IMR-90 (cell line): Measurements from ENCODE around the gene ITK. TPM values are rescaled to one million over a fixed set of nuclear protein-coding genes. Genes with fewer than 3 reads are reported as not detected.

Source experiments
- ATAC-seq: fragments of 200-7000 bp; cut with Tn5 transposase; 2 replicates; pipeline ENCODE4 v1.9.1; 2020; ENCODE audit warnings: low read depth, mild to moderate bottlenecking, moderate library complexity
- BruUV-seq: library from RNA; stranded (reverse); fragments of 400-500 nt; replicated peaks from 2 replicates; lab custom pipeline; 2021; lab: Mats Ljungman, UMichigan
- CTCF ChIA-PET: fragments of 300-600 bp; formaldehyde crosslinking; extraction: SDS; loops from one replicate; lab custom pipeline; 2021; ENCODE audit warnings: antibody characterized with exemption; lab: Yijun Ruan, JAX
- POLR2A ChIA-PET: fragments of 300-600 bp; sonication (Branson Sonifier 250); formaldehyde crosslinking; loops from one replicate; lab custom pipeline; 2022; ENCODE audit warnings: antibody characterized with exemption; ENCODE audit not compliant: unreplicated experiment; lab: Charles Lee
- DNase-seq: peaks from one replicate; pipeline ENCODE4 v3.0.0; 2013
- H2AFZ ChIP-seq: replicated peaks from 2 replicates; pipeline ENCODE3; 2013; ENCODE audit warnings: low read length, mild to moderate bottlenecking; ENCODE audit not compliant: poor library complexity
- H2AK5ac ChIP-seq: 2 replicates; pipeline ENCODE4 v1.6.1; 2013; ENCODE audit warnings: low read depth, low read length, inconsistent platforms
- H2AK9ac ChIP-seq: replicated peaks from 2 replicates; pipeline ENCODE3; 2013; ENCODE audit warnings: mild to moderate bottlenecking, low read depth, low read length, moderate library complexity; ENCODE audit not compliant: poor library complexity
- H2BK120ac ChIP-seq: 2 replicates; pipeline ENCODE4 v1.6.1; 2013; ENCODE audit warnings: low read depth, low read length, inconsistent platforms
- H2BK15ac ChIP-seq: 3 replicates; pipeline ENCODE4 v1.6.1; 2013; ENCODE audit warnings: low read depth, low read length, inconsistent platforms
- H2BK20ac ChIP-seq: 2 replicates; pipeline ENCODE4 v1.6.1; 2013; ENCODE audit warnings: low read depth, mild to moderate bottlenecking, inconsistent platforms, low read length, moderate library complexity
- H2BK5ac ChIP-seq: 2 replicates; pipeline ENCODE4 v1.6.1; 2013; ENCODE audit warnings: mild to moderate bottlenecking, low read depth, low read length, inconsistent platforms; ENCODE audit not compliant: poor library complexity, severe bottlenecking
- H3K14ac ChIP-seq: replicated peaks from 2 replicates; pipeline ENCODE4 v1.6.1; 2013; ENCODE audit warnings: low read depth, low read length, inconsistent platforms
- H3K18ac ChIP-seq: 2 replicates; pipeline ENCODE4 v1.6.1; 2013; ENCODE audit warnings: low read depth, low read length, control low read depth
- H3K23ac ChIP-seq: 2 replicates; pipeline ENCODE4 v1.6.1; 2013; ENCODE audit warnings: low read depth, low read length, inconsistent platforms
- H3K27ac ChIP-seq: 2 replicates; pipeline ENCODE4 v1.5.1; 2013; ENCODE audit warnings: mild to moderate bottlenecking, control low read depth, low read length; ENCODE audit not compliant: insufficient read depth
- H3K27me3 ChIP-seq: 2 replicates; pipeline ENCODE4 v1.6.1; 2013; ENCODE audit warnings: low read length; ENCODE audit not compliant: control insufficient read depth, insufficient read depth
- H3K36me3 ChIP-seq: 2 replicates; pipeline ENCODE4 v1.6.1; 2013; ENCODE audit warnings: low read length, mixed read lengths; ENCODE audit not compliant: control insufficient read depth, insufficient read depth
- H3K4ac ChIP-seq: 2 replicates; pipeline ENCODE4 v1.6.1; 2013; ENCODE audit warnings: low read depth, low read length, inconsistent platforms
- H3K4me1 ChIP-seq: 2 replicates; pipeline ENCODE4 v1.6.1; 2013; ENCODE audit warnings: low read length, mixed read lengths; ENCODE audit not compliant: control insufficient read depth, insufficient read depth
- H3K4me2 ChIP-seq: 2 replicates; pipeline ENCODE4 v1.6.1; 2013; ENCODE audit warnings: low read depth, mild to moderate bottlenecking, control low read depth, low read length, moderate library complexity
- H3K4me3 ChIP-seq: 2 replicates; pipeline ENCODE4 v1.5.1; 2013; ENCODE audit warnings: low read depth, mild to moderate bottlenecking, control low read depth, low read length, moderate library complexity; ENCODE audit not compliant: insufficient read depth
- H3K56ac ChIP-seq: 2 replicates; pipeline ENCODE4 v1.6.1; 2013; ENCODE audit warnings: low read length, inconsistent platforms; ENCODE audit not compliant: insufficient read depth; ENCODE audit errors: extremely low read depth
- H3K79me1 ChIP-seq, 2 experiments: 2 replicates each; pipeline ENCODE4 v1.6.1; 2013; ENCODE audit warnings: low read length in 2 of 2, inconsistent platforms in 1 of 2, low read depth in 1 of 2
- H3K9ac ChIP-seq: 2 replicates; pipeline ENCODE4 v1.6.1; 2013; ENCODE audit warnings: low read depth, low read length, control low read depth
- H3K9me1 ChIP-seq: 2 replicates; pipeline ENCODE4 v1.6.1; 2013; ENCODE audit warnings: low read length, inconsistent platforms; ENCODE audit not compliant: insufficient read depth
- H3K9me3 ChIP-seq: 2 replicates; pipeline ENCODE4 v1.6.1; 2013; ENCODE audit warnings: low read length; ENCODE audit not compliant: control insufficient read depth, insufficient read depth
- H4K20me1 ChIP-seq: 2 replicates; pipeline ENCODE4 v1.6.1; 2013; ENCODE audit warnings: low read length, inconsistent platforms; ENCODE audit not compliant: insufficient read depth
- H4K5ac ChIP-seq: 2 replicates; pipeline ENCODE4 v1.6.1; 2013; ENCODE audit warnings: mild to moderate bottlenecking, low read depth, low read length, control low read depth
- H4K8ac ChIP-seq, 2 experiments: 2 replicates each; pipeline ENCODE4 v1.6.1; 2013; ENCODE audit warnings: low read depth in 2 of 2, low read length in 2 of 2, control low read depth in 1 of 2, inconsistent platforms in 1 of 2
- H4K91ac ChIP-seq: 2 replicates; pipeline ENCODE4 v1.6.1; 2013; ENCODE audit warnings: low read depth, low read length, inconsistent platforms; ENCODE audit not compliant: insufficient read depth
- BHLHE40 ChIP-seq: fragments of 150-350 bp; IDR thresholded peaks from 2 replicates; pipeline ENCODE4 v1.6.1; 2016; ENCODE audit warnings: mild to moderate bottlenecking, low read depth, low read length
- CEBPB ChIP-seq: IDR thresholded peaks from 2 replicates; pipeline ENCODE4 v1.6.1; 2012; ENCODE audit warnings: low read depth, low read length, improper control_type of control experiment
- FOS ChIP-seq: fragments of 150-350 bp; IDR thresholded peaks from 2 replicates; pipeline ENCODE4 v1.6.1; 2016; ENCODE audit warnings: low read depth, low read length
- MAFK ChIP-seq: IDR thresholded peaks from 2 replicates; pipeline ENCODE4 v1.6.1; 2012; ENCODE audit warnings: low read depth, low read length, improper control_type of control experiment
- MXI1 ChIP-seq: IDR thresholded peaks from 2 replicates; pipeline ENCODE4 v1.6.1; 2012; ENCODE audit warnings: low read depth, mild to moderate bottlenecking, low read length, moderate library complexity, borderline replicate concordance
- WGBS, 2 experiments: methylation state at CpG; one replicate each; pipeline versions ENCODE4 v1.1.5 to v1.1.7; 2013; ENCODE audit warnings: missing lambda C conversion rate in 2 of 2; ENCODE audit not compliant: insufficient read length in 1 of 2; ENCODE audit errors: extremely low coverage in 2 of 2; 5-methylcytosine and 5-hydroxymethylcytosine counted together
- dilution Hi-C: fragments of 300-500 bp; cut with HindIII; formaldehyde crosslinking; loops from one replicate; pipeline ENCODE4 v1.14.3; 2018; ENCODE audit warnings: low sequenced_read_pairs; ENCODE audit not compliant: unreplicated experiment
- in situ Hi-C: fragments of 300-500 bp; cut with MboI; formaldehyde crosslinking; loops from 3 replicates; pipeline ENCODE4 v1.14.3; 2019; ENCODE audit warnings: low sequenced_read_pairs, inconsistent platforms, mixed read lengths
- intact Hi-C: fragments of 100-400 bp; cut with micrococcal nuclease; formaldehyde crosslinking; loops from 2 replicates; pipeline ENCODE4 v1.10.0; 2022
- polyA plus RNA-seq, 3 experiments: library from polyadenylated mRNA; depleted of rRNA; stranded (reverse); fragments of >200 nt; gene quantifications; 2 replicates each; pipeline ENCODE4 v1.2.3, GENCODE V29; 2012; ENCODE audit warnings: low replicate concordance in 1 of 3
- total RNA-seq: library from RNA; depleted of rRNA; stranded (reverse); fragments of >200 nt; gene quantifications from 2 replicates; pipeline ENCODE4 v1.2.3, GENCODE V29; 2012
- TF ChIP-seq, protein P1 (sequence below): conservative IDR thresholded peaks from 2 replicates; pipeline ENCODE4 v1.5.1; 2012; ENCODE audit warnings: mild to moderate bottlenecking, low read depth, low read length, improper control_type of control experiment

The ITK gene
- total and polyA plus RNA-seq, 2 of the 4 experiments (the other 2 are of a cell fraction) = not detected

DNA sequence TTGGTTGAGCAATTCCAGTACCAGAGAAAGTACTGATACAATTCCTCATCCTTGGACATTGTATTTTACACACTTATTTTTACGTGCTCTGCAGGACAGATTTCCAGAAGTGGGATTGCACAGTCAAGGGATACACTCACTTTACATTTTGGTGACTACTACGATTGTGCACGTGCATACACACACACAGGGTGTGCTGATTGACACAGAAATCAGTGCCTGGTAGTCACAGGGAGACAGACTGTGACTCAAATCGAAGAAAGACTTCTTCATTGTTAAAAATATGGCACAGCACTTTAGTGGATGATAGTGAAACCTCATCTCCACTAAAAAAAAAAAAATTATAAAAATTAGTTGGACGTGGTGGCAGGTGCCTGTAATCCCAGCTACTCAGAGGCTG is 16.1 kb upstream of the ITK start:
- POLR2A ChIA-PET = no interaction called here
- no peak overlapping the region for H2AFZ ChIP-seq
- CTCF ChIA-PET = interaction anchor here (0.6 to 0.7 kb wide), 2 partner anchors 1098 to 1686 kb away, joined by 3 read pairs; no protein-coding TSS in a partner anchor
- no peaks in the 10 kb centered on the region for H3K36me3 ChIP-seq
- H3K4me1 ChIP-seq = no peaks in the 10 kb centered on the region
- DNase-seq = no peak
- dilution Hi-C loops = no loop called here
- H3K27me3 ChIP-seq = peaks cover 8% of the 10 kb centered on the region
- no peak overlapping the region for H3K14ac ChIP-seq
- no peak overlapping the region for H2BK5ac ChIP-seq
- H2AK5ac ChIP-seq = no peak overlapping the region
- H3K27ac ChIP-seq = no peak overlapping the region
- no peak overlapping the region for H2AK9ac ChIP-seq
- no peaks in the 10 kb centered on the region for H4K20me1 ChIP-seq
- no peak overlapping the region for H3K23ac ChIP-seq
- H4K91ac ChIP-seq = no peak overlapping the region
- H4K5ac ChIP-seq = no peak overlapping the region
- intact Hi-C loops = no loop called here
- H3K4ac ChIP-seq = no peak overlapping the region
- no CpG with 5 or more reads among the region's 5 CpGs for WGBS, 2 experiments
- no peak for TF ChIP-seq FOS
- no peak for TF ChIP-seq MXI1
- no peak for TF ChIP-seq MAFK
- TF ChIP-seq, protein P1, sequence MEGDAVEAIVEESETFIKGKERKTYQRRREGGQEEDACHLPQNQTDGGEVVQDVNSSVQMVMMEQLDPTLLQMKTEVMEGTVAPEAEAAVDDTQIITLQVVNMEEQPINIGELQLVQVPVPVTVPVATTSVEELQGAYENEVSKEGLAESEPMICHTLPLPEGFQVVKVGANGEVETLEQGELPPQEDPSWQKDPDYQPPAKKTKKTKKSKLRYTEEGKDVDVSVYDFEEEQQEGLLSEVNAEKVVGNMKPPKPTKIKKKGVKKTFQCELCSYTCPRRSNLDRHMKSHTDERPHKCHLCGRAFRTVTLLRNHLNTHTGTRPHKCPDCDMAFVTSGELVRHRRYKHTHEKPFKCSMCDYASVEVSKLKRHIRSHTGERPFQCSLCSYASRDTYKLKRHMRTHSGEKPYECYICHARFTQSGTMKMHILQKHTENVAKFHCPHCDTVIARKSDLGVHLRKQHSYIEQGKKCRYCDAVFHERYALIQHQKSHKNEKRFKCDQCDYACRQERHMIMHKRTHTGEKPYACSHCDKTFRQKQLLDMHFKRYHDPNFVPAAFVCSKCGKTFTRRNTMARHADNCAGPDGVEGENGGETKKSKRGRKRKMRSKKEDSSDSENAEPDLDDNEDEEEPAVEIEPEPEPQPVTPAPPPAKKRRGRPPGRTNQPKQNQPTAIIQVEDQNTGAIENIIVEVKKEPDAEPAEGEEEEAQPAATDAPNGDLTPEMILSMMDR = no peak
- TF ChIP-seq BHLHE40 = no peak
- no peak for TF ChIP-seq CEBPB
- no peaks in the 10 kb centered on the region for H3K79me1 ChIP-seq
- H3K56ac ChIP-seq = no peak overlapping the region
- H3K18ac ChIP-seq = no peak overlapping the region
- no peak overlapping the region for H2BK15ac ChIP-seq
- in situ Hi-C loops = no loop called here
- ATAC-seq = no peak
- no peaks in the 10 kb centered on the region for H3K9me1 ChIP-seq
- no peak overlapping the region for H2BK20ac ChIP-seq
- no peak overlapping the region for H2BK120ac ChIP-seq
- no peaks in the 10 kb centered on the region for H3K9me3 ChIP-seq
- no peak overlapping the region for H3K4me2 ChIP-seq
- no peak overlapping the region for H3K4me3 ChIP-seq
- BruUV-seq = no TSS peak
- no peak overlapping the region for H3K9ac ChIP-seq
- H4K8ac ChIP-seq = no peak overlapping the region
